HG02938 (cell line): Measurements from ENCODE around the gene NFYB.
"Not testable (repeated sequence)": the region's sequence is repeated elsewhere in the genome, so short reads cannot be mapped to it uniquely, and the experiment has no call there.

Experiments
- ATAC-seq: cut with Tn5 transposase; IDR thresholded peaks from one replicate; pipeline ENCODE4 v1.9.1; 2021; ENCODE audit warnings: mild to moderate bottlenecking, moderate library complexity; ENCODE audit not compliant: unreplicated experiment

The NFYB gene

GRCh38 chr12:104137902-104138796, at the start of gene NFYB:
NFYB (minus strand) TSS chr12:104138210; CDS start chr12:104135453, 2,757 bp downstream.
- ATAC-seq: peak; percentile 96

- ATAC-seq: no peak
Measured at GRCh38 chr12:104187446-104188155, 49.6 kb upstream of the NFYB start.

GRCh38 chr12:104183443-104183842, 45.4 kb upstream of the NFYB start:
- ATAC-seq: no peak

- no peak for ATAC-seq
Measured at GRCh38 chr12:104182621-104183378, 44.8 kb upstream of the NFYB start.

- no peak for ATAC-seq
Measured at GRCh38 chr12:104182144-104182543, 44.1 kb upstream of the NFYB start.

GRCh38 chr12:104181313-104181712, 43.3 kb upstream of the NFYB start:
- ATAC-seq: no peak

- ATAC-seq: no peak
Measured at GRCh38 chr12:104180374-104180773, 42.4 kb upstream of the NFYB start.

GRCh38 chr12:104177663-104178501, 39.9 kb upstream of the NFYB start:
- no peak for ATAC-seq

- ATAC-seq: no peak
Measured at GRCh38 chr12:104177336-104177662, 39.3 kb upstream of the NFYB start.

- no peak for ATAC-seq
Measured at GRCh38 chr12:104175726-104176247, 37.8 kb upstream of the NFYB start.

GRCh38 chr12:104173804-104174203, 35.8 kb upstream of the NFYB start:
- ATAC-seq: not testable (repeated sequence)

- ATAC-seq: no peak
Measured at GRCh38 chr12:104172570-104172947, 34.5 kb upstream of the NFYB start.

- ATAC-seq: no peak
Measured at GRCh38 chr12:104171785-104172569, 34.0 kb upstream of the NFYB start.

GRCh38 chr12:104168596-104168995, 30.6 kb upstream of the NFYB start:
- no peak for ATAC-seq

- ATAC-seq: no peak
Measured at GRCh38 chr12:104167519-104168458, 29.8 kb upstream of the NFYB start.

- ATAC-seq: no peak
Measured at GRCh38 chr12:104166465-104166864, 28.5 kb upstream of the NFYB start.

- no peak for ATAC-seq
Measured at GRCh38 chr12:104165801-104166200, 27.8 kb upstream of the NFYB start.

- no peak for ATAC-seq
Measured at GRCh38 chr12:104164634-104165033, 26.6 kb upstream of the NFYB start.
